GM12865 (cell line): ENCODE results near the gene ROBO1.

Experiments used
- DNase-seq: peaks from one replicate; pipeline ENCODE4 v3.0.0; 2010; ENCODE audit warnings: low read depth
- H3K4me3 ChIP-seq: 2 replicates; pipeline ENCODE4 v1.5.1; 2011; ENCODE audit warnings: mild to moderate bottlenecking, low read depth, low read length, control low read depth
- CTCF ChIP-seq: IDR thresholded peaks from 2 replicates; pipeline ENCODE4 v1.5.1; 2011; ENCODE audit warnings: low read length, control low read depth, low read depth, inconsistent platforms; ENCODE audit not compliant: insufficient read depth; ENCODE audit errors: missing control alignments

ROBO1 gene

GRCh38 chr3:79146024-79146423, 621.8 kb downstream of the ROBO1 start:
- no peak overlapping the region for H3K4me3 ChIP-seq
- DNase-seq: no peak
- no peak for TF ChIP-seq CTCF

- H3K4me3 ChIP-seq: no peak overlapping the region
- TF ChIP-seq CTCF: no peak
- no peak for DNase-seq
Observed at GRCh38 chr3:79140708-79141107, 627.1 kb downstream of the ROBO1 start.

- TF ChIP-seq CTCF: no peak
- no peak for DNase-seq
- H3K4me3 ChIP-seq: no peak overlapping the region
Observed at GRCh38 chr3:79139395-79140068, 628.3 kb downstream of the ROBO1 start.

GRCh38 chr3:79125313-79125984, 642.3 kb downstream of the ROBO1 start:
- TF ChIP-seq CTCF: no peak
- no peak overlapping the region for H3K4me3 ChIP-seq
- no peak for DNase-seq

- H3K4me3 ChIP-seq: no peak overlapping the region
- TF ChIP-seq CTCF: no peak
- no peak for DNase-seq
Observed at GRCh38 chr3:79115458-79115857, 652.3 kb downstream of the ROBO1 start.

- no peak overlapping the region for H3K4me3 ChIP-seq
- no peak for DNase-seq
- no peak for TF ChIP-seq CTCF
Observed at GRCh38 chr3:79113876-79114275, 653.9 kb downstream of the ROBO1 start.
